ENCODE measurements around the gene SEMA4G.

DNA sequence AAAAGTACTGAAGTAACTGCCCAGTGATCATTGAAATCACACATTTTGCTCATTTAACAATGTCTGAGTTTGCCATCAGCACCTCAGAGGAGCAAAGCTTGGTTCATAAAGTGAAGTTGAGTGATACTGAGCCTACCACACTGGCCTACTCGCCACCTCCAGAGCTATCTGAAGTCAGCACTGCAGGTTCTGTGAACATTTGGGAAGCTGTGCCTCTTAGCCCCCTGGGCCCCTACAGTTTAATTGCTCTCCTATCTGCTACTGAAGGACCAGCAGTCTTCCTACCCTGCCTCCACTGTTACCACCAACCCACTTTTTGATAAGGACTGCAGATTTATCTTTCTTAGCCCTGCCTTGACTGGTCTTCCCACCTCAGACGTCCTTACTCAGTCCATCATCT is 2.0 kb upstream of the SEMA4G start:
- TF ChIP-seq CTCF (IDR thresholded peaks at IDR 0.05), result no peak
- no peak for TF ChIP-seq POLR2A (IDR thresholded peaks at IDR 0.05)

All from lower leg skin (tissue), 3 donors.